Hematopoietic multipotent progenitor cell treated with erythropoietin and hydrocortisone succinate and interleukin-3 and kit ligand, for 6 days (in vitro differentiated cells): Measurements from ENCODE around the gene RYR3.

Experiments used
- DNase-seq: peaks from one replicate; pipeline ENCODE4 v3.0.0-alpha.2; 2015

RYR3 gene

GRCh38 chr15:33660151-33660550 lies 349.4 kb downstream of the RYR3 start:
- no peak for DNase-seq

DNA sequence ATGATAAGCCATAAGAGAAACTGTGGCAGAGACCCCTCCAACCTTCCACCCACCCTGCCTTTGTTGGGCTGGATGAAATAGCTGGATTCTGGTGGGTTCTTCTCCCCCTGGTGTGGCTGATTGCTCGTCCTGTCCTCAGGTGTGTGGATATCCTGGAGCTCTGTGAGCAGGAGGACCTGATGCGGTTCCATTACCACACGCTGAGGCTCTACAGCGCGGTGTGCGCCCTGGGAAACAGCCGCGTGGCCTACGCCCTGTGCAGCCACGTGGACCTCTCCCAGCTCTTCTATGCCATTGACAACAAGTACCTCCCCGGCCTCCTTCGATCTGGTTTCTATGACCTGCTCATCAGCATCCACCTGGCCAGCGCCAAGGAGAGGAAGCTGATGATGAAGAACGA lies 351.2 kb downstream of the RYR3 start:
- no peak for DNase-seq

- DNase-seq, result no peak
Measured at GRCh38 chr15:33664947-33665346, 354.2 kb downstream of the RYR3 start.

- no peak for DNase-seq
Measured at GRCh38 chr15:33670567-33670966, 359.8 kb downstream of the RYR3 start.

DNA sequence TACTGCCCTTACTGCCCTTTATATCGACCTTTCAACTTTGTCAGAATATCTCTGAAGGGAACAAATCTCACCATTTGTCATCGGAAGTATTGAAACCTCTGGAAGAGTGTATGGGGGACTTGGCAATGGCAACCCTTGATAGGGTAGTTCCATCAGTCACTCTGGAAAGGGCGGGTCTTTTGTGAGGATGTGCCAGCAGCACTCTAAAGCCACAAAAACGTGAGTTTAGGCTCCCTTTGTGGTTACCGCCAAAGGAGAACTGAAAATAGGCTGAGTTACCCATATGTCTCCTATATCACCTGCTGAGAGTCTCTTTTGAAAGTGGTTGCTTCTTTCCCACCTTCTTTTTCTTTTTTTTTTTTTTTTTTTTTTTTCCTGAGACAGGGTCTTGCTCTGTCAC lies 360.7 kb downstream of the RYR3 start:
- DNase-seq, result peak; percentile 21

DNA sequence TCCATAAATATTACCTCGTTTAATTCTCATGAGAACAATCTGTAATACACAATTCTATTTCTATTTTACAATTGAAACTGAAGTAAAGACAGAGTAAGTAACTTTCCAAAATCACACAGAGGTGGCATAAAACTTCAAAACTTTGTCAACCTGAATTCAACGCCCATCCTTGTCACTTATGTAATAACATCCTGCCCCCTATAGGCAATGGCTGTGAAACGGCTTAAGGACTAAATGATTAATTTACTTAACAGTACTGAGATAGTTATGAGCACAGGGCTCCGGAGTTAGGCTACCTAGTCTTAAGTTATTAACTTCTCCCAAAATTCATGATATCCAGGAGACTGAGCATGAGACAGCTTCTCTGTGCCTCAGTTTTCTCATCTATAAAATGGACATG lies 364.5 kb downstream of the RYR3 start:
- peak; percentile 88 for DNase-seq

DNA sequence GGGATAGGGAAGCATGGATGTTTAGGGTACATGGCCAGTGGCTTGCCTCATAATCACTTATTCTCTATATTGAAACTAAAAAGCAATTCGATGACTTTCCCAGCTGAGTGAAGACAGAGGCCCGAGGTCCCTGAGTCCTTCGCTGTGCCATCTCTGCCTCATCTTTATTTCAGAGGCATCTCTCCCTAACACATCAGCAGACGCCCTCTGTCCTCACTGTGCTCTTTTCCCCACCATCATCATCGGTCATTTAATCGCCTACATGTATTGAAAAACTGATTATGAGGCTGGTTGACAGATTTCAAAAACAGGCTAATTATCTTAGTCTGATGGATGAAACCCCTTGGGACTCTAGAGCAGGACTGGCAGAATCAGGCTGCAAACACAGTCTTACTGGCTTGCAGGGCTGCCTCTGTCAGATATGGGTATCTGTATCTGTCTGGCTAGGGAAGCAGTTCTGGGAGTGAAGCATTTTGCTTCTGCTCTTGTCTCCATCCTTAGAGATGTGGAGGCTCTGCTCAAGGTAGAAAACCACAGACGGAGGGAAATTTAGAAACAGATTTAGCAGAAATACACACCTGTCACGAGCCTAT lies 366.6 kb downstream of the RYR3 start:
- DNase-seq, result peak; percentile 50

- peak; percentile 78 for DNase-seq
Measured at GRCh38 chr15:33678176-33678575, 367.4 kb downstream of the RYR3 start.

GRCh38 chr15:33678602-33679001 lies 367.8 kb downstream of the RYR3 start:
- DNase-seq, result peak; percentile 94

DNA sequence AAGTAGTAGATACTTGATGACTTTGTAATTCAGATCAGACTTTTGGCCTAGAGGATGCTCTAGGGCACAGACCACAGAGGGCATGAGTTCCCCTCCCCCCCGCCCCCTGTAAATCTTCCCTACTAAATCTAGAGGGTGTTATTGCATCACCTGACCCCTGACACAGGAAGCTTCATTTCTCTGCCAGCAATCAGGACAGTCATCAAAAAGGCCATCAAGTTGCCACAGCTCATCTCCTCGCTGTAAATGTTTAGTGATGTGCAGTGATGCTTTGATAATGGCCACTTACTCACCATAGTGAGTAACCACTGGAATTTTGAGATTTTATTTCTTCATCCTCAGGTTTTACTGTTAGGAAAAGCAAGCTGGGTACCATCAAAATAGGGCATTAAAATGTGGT lies 368.3 kb downstream of the RYR3 start:
- no peak for DNase-seq

DNA sequence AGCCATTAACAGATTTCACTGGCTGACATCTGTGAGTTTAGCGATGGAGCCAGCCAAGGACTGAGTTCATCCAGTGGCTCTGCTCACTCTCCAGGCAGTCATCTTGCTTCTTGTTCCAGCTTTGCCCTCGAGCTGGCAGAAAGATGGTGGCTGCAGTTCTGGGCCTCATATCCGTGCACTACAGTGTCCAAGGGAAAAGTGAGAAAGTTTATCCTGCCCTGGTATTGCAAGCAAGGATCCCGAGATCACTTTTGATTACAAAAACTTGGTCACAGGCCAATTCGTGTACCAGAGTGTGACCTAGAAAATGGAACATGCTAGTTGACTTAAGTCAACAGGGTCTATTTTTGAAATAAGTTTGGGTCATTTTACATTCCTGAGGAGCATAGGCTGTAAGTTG lies 369.6 kb downstream of the RYR3 start:
- DNase-seq, result no peak

GRCh38 chr15:33693166-33693800 lies 382.5 kb downstream of the RYR3 start:
- DNase-seq, result peak; percentile 22

DNA sequence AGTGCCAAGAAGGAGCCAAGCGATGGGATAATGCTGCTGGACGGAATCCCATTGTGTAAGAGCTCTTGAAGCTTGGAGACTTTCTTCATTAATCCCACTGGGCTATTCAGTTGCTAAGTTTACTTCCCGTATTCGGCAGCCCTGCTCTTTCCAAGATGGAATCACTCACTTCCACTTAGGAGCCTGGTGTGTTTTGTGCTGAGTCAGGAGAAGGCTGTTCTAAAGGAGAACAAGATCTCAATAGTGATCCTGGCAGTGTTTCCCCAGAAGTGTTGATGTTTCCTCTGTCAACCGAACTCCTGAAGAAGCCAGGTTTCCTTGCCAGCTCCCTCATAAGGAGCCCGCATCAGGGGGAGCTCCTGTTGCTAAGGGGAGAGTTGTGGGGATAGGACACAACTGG lies 387.4 kb downstream of the RYR3 start:
- DNase-seq, result no peak

GRCh38 chr15:33699145-33699544 lies 388.4 kb downstream of the RYR3 start:
- no peak for DNase-seq

- peak; percentile 28 for DNase-seq
Measured at GRCh38 chr15:33699691-33700447, 389.1 kb downstream of the RYR3 start.

GRCh38 chr15:33700695-33701303 lies 390.0 kb downstream of the RYR3 start:
- DNase-seq, result peak; percentile 89

- peak; percentile 14 for DNase-seq
Measured at GRCh38 chr15:33701304-33701696, 390.5 kb downstream of the RYR3 start.

DNA sequence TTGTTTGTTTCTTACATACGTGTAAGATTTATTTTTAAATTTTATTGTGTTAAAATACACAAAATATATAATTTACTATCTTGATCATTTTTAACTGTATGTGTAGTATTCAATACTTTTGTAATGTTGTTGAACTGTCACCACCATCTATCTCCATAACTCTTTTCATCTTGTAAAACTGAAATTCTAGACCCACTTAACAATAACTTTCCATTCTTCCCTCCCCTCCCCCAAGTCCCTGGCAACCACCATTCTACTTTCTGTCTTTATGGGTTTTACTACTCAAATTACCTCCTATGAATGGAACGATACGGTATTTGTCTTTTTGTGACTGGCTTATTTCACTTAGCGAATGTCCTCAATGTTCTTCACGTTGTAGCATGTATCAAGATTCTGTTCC lies 395.4 kb downstream of the RYR3 start:
- no peak for DNase-seq

- no peak for DNase-seq
Measured at GRCh38 chr15:33710748-33711147, 400.0 kb downstream of the RYR3 start.

- DNase-seq, result no peak
Measured at GRCh38 chr15:33716025-33716424, 405.3 kb downstream of the RYR3 start.

GRCh38 chr15:33720952-33721351 lies 410.2 kb downstream of the RYR3 start:
- DNase-seq, result no peak

- DNase-seq, result peak; percentile 60
Measured at GRCh38 chr15:33722005-33722672, 411.4 kb downstream of the RYR3 start.

GRCh38 chr15:33722673-33723015 lies 411.9 kb downstream of the RYR3 start:
- DNase-seq, result no peak
